NB4 (cell line): ENCODE results near the gene KDM6A.

ENCODE experiments used
- MYC ChIP-seq: IDR thresholded peaks from 2 replicates; pipeline ENCODE4 v1.6.1; 2011; ENCODE audit warnings: low read depth, low read length
- POLR2A ChIP-seq: IDR thresholded peaks from 2 replicates; pipeline ENCODE4 v1.6.1; 2011; ENCODE audit warnings: mild to moderate bottlenecking; ENCODE audit not compliant: insufficient read length; ENCODE audit errors: extremely low read depth
- TF ChIP-seq, protein P1 (sequence below): IDR thresholded peaks from one replicate; pipeline ENCODE4 v1.5.1; 2012; ENCODE audit warnings: low read depth, low read length

- TF ChIP-seq, protein P1, sequence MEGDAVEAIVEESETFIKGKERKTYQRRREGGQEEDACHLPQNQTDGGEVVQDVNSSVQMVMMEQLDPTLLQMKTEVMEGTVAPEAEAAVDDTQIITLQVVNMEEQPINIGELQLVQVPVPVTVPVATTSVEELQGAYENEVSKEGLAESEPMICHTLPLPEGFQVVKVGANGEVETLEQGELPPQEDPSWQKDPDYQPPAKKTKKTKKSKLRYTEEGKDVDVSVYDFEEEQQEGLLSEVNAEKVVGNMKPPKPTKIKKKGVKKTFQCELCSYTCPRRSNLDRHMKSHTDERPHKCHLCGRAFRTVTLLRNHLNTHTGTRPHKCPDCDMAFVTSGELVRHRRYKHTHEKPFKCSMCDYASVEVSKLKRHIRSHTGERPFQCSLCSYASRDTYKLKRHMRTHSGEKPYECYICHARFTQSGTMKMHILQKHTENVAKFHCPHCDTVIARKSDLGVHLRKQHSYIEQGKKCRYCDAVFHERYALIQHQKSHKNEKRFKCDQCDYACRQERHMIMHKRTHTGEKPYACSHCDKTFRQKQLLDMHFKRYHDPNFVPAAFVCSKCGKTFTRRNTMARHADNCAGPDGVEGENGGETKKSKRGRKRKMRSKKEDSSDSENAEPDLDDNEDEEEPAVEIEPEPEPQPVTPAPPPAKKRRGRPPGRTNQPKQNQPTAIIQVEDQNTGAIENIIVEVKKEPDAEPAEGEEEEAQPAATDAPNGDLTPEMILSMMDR: no peak
- no peak for TF ChIP-seq MYC
- TF ChIP-seq POLR2A: no peak
Measured at GRCh38 chrX:45003085-45003484, 130.1 kb downstream of the KDM6A start.
